ENCODE data around the gene CELF2. TPM values are rescaled to one million over a fixed set of nuclear protein-coding genes. Genes with fewer than 3 reads are reported as not detected.

Gene CELF2
- total RNA-seq, 4 donors from 2014 or later: 8.7 to 28.6 (median 22.9) TPM

DNA sequence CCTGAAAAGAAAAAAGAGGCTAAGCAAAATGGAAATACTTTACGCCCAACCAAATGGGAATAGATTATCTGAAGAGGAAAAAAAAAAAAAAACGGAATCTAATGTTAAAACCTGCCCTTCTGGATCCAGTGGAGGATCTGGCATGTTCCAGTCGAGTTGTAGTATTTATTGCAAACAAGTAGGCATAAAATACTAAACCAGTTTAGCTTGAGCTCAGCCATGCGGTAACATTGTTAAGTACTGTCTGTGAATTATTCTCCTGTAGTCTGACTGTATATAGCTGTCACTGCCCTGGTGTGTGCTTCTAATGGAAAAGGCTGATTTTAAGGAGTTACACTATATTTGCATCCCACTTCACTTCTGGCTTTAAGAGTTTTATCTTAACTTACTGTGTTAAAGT is 40.3 kb downstream of the CELF2 start:
- Histone ChIP-seq H3K4me3 (no peak overlapping the region), H3K27me3 (no peaks in the 10 kb centered on the region), H3K4me1 (no peaks in the 10 kb centered on the region), H3K9me3 (peaks cover 4% of the 10 kb centered on the region), H3K27ac (no peak overlapping the region), H3K36me3 (no peaks in the 10 kb centered on the region)
- 53% methylated on average over 4 of the region's 4 CpGs for WGBS
- TF ChIP-seq POLR2AphosphoS5 (IDR thresholded peaks at IDR 0.05): no peak
- TF ChIP-seq, protein P1, sequence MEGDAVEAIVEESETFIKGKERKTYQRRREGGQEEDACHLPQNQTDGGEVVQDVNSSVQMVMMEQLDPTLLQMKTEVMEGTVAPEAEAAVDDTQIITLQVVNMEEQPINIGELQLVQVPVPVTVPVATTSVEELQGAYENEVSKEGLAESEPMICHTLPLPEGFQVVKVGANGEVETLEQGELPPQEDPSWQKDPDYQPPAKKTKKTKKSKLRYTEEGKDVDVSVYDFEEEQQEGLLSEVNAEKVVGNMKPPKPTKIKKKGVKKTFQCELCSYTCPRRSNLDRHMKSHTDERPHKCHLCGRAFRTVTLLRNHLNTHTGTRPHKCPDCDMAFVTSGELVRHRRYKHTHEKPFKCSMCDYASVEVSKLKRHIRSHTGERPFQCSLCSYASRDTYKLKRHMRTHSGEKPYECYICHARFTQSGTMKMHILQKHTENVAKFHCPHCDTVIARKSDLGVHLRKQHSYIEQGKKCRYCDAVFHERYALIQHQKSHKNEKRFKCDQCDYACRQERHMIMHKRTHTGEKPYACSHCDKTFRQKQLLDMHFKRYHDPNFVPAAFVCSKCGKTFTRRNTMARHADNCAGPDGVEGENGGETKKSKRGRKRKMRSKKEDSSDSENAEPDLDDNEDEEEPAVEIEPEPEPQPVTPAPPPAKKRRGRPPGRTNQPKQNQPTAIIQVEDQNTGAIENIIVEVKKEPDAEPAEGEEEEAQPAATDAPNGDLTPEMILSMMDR (IDR thresholded peaks at IDR 0.05): no peak
- TF ChIP-seq POLR2A (IDR thresholded peaks at IDR 0.05): no peak
- TF ChIP-seq EP300 (IDR thresholded peaks at IDR 0.05): no peak
- DNase-seq (ENCODE audit: low spot score in 2 of 2): no peak

DNA sequence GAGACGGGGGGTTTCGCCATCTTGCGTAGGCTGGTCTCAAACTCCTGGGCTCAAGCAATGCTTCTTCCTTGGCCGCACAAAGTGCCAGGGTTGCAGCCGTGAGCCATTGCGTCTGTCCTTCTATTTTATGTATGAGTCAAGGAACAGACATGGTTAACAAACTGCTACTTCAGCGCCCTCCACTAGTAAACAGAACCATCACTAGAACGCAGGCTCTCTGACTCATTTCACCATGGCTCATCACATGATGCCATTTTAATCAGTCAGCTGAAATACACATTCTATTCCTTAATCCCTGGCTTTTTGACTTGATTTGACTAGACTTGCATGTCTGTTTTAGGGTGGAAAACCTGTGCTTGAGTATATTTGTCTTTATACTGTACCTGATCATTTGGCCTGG is 41.3 kb downstream of the CELF2 start:
- H3K4me3 ChIP-seq: no peak overlapping the region
- DNase-seq (ENCODE audit: low spot score in 2 of 2): no peak
- H3K4me1 ChIP-seq: peaks cover 4% of the 10 kb centered on the region
- 89% methylated on average over 8 of the region's 8 CpGs for WGBS
- H3K27me3 ChIP-seq: no peaks in the 10 kb centered on the region
- H3K27ac ChIP-seq: no peak overlapping the region
- H3K36me3 ChIP-seq: no peaks in the 10 kb centered on the region
- peaks cover 4% of the 10 kb centered on the region for H3K9me3 ChIP-seq
- no peak for TF ChIP-seq POLR2A (IDR thresholded peaks at IDR 0.05)
- no peak for TF ChIP-seq EP300 (IDR thresholded peaks at IDR 0.05)
- TF ChIP-seq, protein P1 (IDR thresholded peaks at IDR 0.05): no peak
- TF ChIP-seq POLR2AphosphoS5 (IDR thresholded peaks at IDR 0.05): no peak

DNA sequence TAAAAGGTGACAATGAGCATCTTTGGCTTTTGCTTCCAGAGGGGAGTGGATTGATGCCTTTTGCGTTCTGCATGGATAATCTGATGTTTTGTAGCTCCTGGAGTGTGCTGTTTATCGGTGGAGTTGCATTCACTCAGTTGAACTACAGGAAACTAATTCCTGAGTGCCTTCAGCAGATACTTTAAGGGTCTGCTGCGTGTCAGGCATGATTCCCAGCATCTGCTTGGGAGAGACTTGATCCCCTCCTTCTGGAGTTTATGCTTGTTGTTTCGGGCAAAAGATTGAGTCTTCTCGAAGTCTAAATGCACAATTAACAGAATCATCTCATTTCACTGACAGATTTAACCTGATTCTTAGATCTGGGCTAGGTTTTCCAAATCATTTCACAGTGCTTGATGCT is 46.2 kb downstream of the CELF2 start:
- H3K36me3 ChIP-seq: no peaks in the 10 kb centered on the region
- H3K27ac ChIP-seq: no peak overlapping the region
- H3K9me3 ChIP-seq: peaks cover 4% of the 10 kb centered on the region
- WGBS: 77% methylated on average over 5 of the region's 5 CpGs
- H3K4me3 ChIP-seq: no peak overlapping the region
- no peak for DNase-seq (ENCODE audit: low spot score in 2 of 2)
- H3K4me1 ChIP-seq: peaks cover 5% of the 10 kb centered on the region
- TF ChIP-seq, protein P1 (IDR thresholded peaks at IDR 0.05): no peak
- TF ChIP-seq EP300 (IDR thresholded peaks at IDR 0.05): no peak
- no peak for TF ChIP-seq POLR2AphosphoS5 (IDR thresholded peaks at IDR 0.05)
- TF ChIP-seq POLR2A (IDR thresholded peaks at IDR 0.05): no peak
- no peaks in the 10 kb centered on the region for H3K27me3 ChIP-seq

DNA sequence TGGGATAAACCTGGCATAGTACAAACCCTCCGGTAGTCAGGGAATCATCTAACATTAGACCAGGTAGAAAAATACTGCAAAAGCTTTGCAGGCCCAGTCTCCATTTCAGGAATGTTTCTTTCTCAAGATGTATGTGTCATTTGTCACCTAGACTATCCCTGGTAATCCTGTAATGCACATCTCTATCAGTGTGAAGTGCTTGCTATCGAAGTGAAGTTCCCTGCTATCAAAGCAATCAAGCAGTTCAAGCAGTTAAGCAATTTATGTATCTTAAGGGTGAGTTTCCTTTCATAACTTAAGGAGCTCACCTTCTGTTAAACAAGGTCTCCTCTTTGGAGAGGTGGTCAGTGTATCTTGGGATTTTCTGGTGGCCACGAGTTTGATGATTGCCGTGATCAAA is 47.2 kb downstream of the CELF2 start:
- no peaks in the 10 kb centered on the region for H3K36me3 ChIP-seq
- no peak overlapping the region for H3K4me3 ChIP-seq
- 78% methylated on average over 4 of the region's 4 CpGs for WGBS
- H3K27ac ChIP-seq: no peak overlapping the region
- peaks cover 4% of the 10 kb centered on the region for H3K9me3 ChIP-seq
- peaks cover 5% of the 10 kb centered on the region for H3K4me1 ChIP-seq
- no peak for TF ChIP-seq POLR2A (IDR thresholded peaks at IDR 0.05)
- no peak for DNase-seq (ENCODE audit: low spot score in 2 of 2)
- H3K27me3 ChIP-seq: no peaks in the 10 kb centered on the region

DNA sequence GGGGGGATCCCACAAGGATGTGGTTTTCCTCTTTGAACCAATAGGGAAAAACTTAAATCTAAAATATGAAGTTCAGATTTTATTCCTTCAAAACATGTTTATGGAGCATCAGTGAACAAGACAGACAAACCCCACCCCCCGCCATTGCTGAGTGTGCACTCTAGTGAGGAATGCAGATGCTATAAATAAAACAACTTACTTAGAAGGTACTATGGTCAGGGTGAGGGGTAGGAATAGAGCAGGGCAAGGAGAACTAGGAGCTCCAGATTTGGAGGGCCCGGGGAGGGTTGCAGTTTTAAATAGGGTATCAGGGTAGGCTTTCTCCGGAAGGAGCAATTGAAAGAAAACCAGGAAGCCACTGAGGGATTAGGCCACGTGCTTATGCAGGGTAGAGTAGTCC is 47.9 kb downstream of the CELF2 start:
- Histone ChIP-seq H3K4me3 (no peak overlapping the region), H3K27ac (no peak overlapping the region), H3K4me1 (peaks cover 5% of the 10 kb centered on the region), H3K36me3 (no peaks in the 10 kb centered on the region), H3K9me3 (peaks cover 4% of the 10 kb centered on the region), H3K27me3 (no peaks in the 10 kb centered on the region)
- no peak for DNase-seq (ENCODE audit: low spot score in 2 of 2)
- 89% methylated on average over 4 of the region's 4 CpGs for WGBS
- TF ChIP-seq EP300 (IDR thresholded peaks at IDR 0.05): no peak
- TF ChIP-seq, protein P1 (IDR thresholded peaks at IDR 0.05): no peak
- TF ChIP-seq POLR2A (IDR thresholded peaks at IDR 0.05): no peak
- TF ChIP-seq POLR2AphosphoS5 (IDR thresholded peaks at IDR 0.05): no peak

DNA sequence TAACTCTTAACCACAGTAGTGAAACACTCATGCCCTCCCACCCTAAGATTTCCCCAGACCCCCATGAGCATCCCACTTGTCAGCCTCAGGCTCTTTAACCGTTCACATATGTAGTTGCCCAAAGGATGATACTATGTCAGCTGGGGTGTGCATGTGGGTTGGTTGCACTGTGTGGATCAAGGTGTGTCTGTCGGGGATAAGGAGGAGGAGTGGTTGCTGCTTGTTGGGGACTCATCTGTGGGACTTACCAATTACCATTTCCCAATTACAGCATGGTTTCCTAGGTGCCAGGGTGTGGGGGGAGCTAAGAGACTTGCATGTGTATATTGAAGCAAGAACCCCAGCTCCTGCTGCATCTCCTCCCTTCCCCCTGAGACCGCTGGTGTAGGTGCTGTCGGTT is 48.8 kb downstream of the CELF2 start:
- 91% methylated on average over 4 of the region's 4 CpGs for WGBS
- peaks cover 4% of the 10 kb centered on the region for H3K9me3 ChIP-seq
- H3K4me1 ChIP-seq: peaks cover 5% of the 10 kb centered on the region
- no peak for TF ChIP-seq POLR2AphosphoS5 (IDR thresholded peaks at IDR 0.05)
- no peak for TF ChIP-seq POLR2A (IDR thresholded peaks at IDR 0.05)
- no peak for TF ChIP-seq EP300 (IDR thresholded peaks at IDR 0.05)
- TF ChIP-seq, protein P1 (IDR thresholded peaks at IDR 0.05): no peak
- no peaks in the 10 kb centered on the region for H3K27me3 ChIP-seq
- H3K4me3 ChIP-seq: no peak overlapping the region
- H3K27ac ChIP-seq: no peak overlapping the region
- no peak for DNase-seq (ENCODE audit: low spot score in 2 of 2)
- no peaks in the 10 kb centered on the region for H3K36me3 ChIP-seq

All from suprapubic skin (tissue), 4 donors.